Activated CD4-positive, alpha-beta memory T cell treated with anti-CD3 and anti-CD28 coated beads for 36 hours (primary cell): ENCODE measurements around the gene FER. TPM values are rescaled to one million over a fixed set of nuclear protein-coding genes. Genes with fewer than 3 reads are reported as not detected.

ENCODE experiments used
- CTCF ChIA-PET: fragments of 350-600 bp; sonication (Branson Sonifier 250); formaldehyde crosslinking; loops from one replicate; lab custom pipeline; 2021; ENCODE audit warnings: antibody characterized with exemption, inconsistent platforms; lab: Charles Lee
- POLR2A ChIA-PET: fragments of 350-600 bp; sonication (Branson Sonifier 250); formaldehyde crosslinking; loops from one replicate; lab custom pipeline; 2021; ENCODE audit warnings: antibody characterized with exemption; lab: Charles Lee
- DNase-seq: peaks from one replicate; pipeline ENCODE4 v3.0.0-alpha.2; 2020
- H3K27ac Mint-ChIP-seq: one replicate; pipeline ENCODE4 v1.8.0; 2021; ENCODE audit warnings: mixed read lengths
- H3K27me3 Mint-ChIP-seq: one replicate; pipeline ENCODE4 v1.8.0; 2021; ENCODE audit warnings: mixed read lengths
- H3K36me3 Mint-ChIP-seq: one replicate; pipeline ENCODE4 v1.8.0; 2021; ENCODE audit warnings: mixed read lengths
- H3K4me1 Mint-ChIP-seq: one replicate; pipeline ENCODE4 v1.8.0; 2021; ENCODE audit warnings: low read depth, mixed read lengths
- H3K4me3 Mint-ChIP-seq: one replicate; pipeline ENCODE4 v1.8.0; 2021; ENCODE audit warnings: mild to moderate bottlenecking, mixed read lengths
- H3K9me3 Mint-ChIP-seq: one replicate; pipeline ENCODE4 v1.8.0; 2021; ENCODE audit warnings: mixed read lengths
- intact Hi-C: fragments of 100-400 bp; cut with micrococcal nuclease; formaldehyde crosslinking; loops from one replicate; pipeline ENCODE4 v1.15.1; 2023
- total RNA-seq, 2 experiments: library from RNA; stranded (reverse); gene quantifications; one replicate each; pipeline ENCODE4 v1.2.3, GENCODE V29; 2021

FER gene
- total RNA-seq, 2 experiments from 2014 or later = 9.1 to 9.5 TPM

GRCh38 chr5:109191153-109191558 lies 443.5 kb downstream of the FER start:
- CTCF ChIA-PET = no interaction called here
- peaks cover 3% of the 10 kb centered on the region for H3K4me1 Mint-ChIP-seq
- no peak overlapping the region for H3K27ac Mint-ChIP-seq
- peak; percentile 10 for DNase-seq
- H3K27me3 Mint-ChIP-seq = no peaks in the 10 kb centered on the region
- no peak overlapping the region for H3K4me3 Mint-ChIP-seq
- peaks cover 2% of the 10 kb centered on the region for H3K36me3 Mint-ChIP-seq
- POLR2A ChIA-PET = no interaction called here
- intact Hi-C loops = no loop called here
- no peaks in the 10 kb centered on the region for H3K9me3 Mint-ChIP-seq

DNA sequence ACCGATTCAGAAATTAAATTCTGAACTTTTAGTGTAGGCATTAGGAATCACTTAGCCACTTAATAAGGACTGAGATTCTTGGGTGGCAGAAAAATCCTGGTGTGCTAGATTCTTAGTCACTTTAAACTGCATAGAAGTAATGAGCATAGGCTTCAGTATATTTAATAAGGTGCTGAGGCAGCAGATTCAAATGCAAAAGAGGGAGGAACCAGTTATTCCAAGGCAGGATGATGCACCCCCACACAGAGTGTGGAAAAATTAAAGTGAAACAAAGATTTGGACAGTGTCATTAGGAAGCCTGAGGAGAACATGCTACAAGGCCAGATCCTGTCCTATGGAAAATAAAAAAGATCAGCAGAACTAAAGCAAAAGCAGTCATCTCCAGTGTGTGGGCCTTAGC lies 444.3 kb downstream of the FER start:
- H3K9me3 Mint-ChIP-seq = no peaks in the 10 kb centered on the region
- peaks cover 3% of the 10 kb centered on the region for H3K4me1 Mint-ChIP-seq
- ChIA-PET CTCF (no interaction called here), POLR2A (no interaction called here)
- DNase-seq = no peak
- intact Hi-C loops = no loop called here
- H3K4me3 Mint-ChIP-seq = no peak overlapping the region
- no peak overlapping the region for H3K27ac Mint-ChIP-seq
- peaks cover 2% of the 10 kb centered on the region for H3K36me3 Mint-ChIP-seq
- H3K27me3 Mint-ChIP-seq = no peaks in the 10 kb centered on the region

- peaks cover 3% of the 10 kb centered on the region for H3K4me1 Mint-ChIP-seq
- intact Hi-C loops = no loop called here
- H3K27ac Mint-ChIP-seq = no peak overlapping the region
- ChIA-PET CTCF (no interaction called here), POLR2A (no interaction called here)
- no peak for DNase-seq
- no peak overlapping the region for H3K4me3 Mint-ChIP-seq
- H3K9me3 Mint-ChIP-seq = no peaks in the 10 kb centered on the region
- H3K27me3 Mint-ChIP-seq = no peaks in the 10 kb centered on the region
- peaks cover 2% of the 10 kb centered on the region for H3K36me3 Mint-ChIP-seq
These were observed 445.0 kb downstream of the FER start for GRCh38 chr5:109192555-109193281.

- Mint-ChIP-seq H3K4me3 (no peak overlapping the region), H3K27ac (no peak overlapping the region), H3K27me3 (no peaks in the 10 kb centered on the region), H3K9me3 (no peaks in the 10 kb centered on the region), H3K36me3 (no peaks in the 10 kb centered on the region), H3K4me1 (peaks cover 3% of the 10 kb centered on the region)
- no peak for DNase-seq
- intact Hi-C loops = no loop called here
- POLR2A ChIA-PET = no interaction called here
- CTCF ChIA-PET = no interaction called here
These were observed 448.0 kb downstream of the FER start for GRCh38 chr5:109195667-109196066.

DNA sequence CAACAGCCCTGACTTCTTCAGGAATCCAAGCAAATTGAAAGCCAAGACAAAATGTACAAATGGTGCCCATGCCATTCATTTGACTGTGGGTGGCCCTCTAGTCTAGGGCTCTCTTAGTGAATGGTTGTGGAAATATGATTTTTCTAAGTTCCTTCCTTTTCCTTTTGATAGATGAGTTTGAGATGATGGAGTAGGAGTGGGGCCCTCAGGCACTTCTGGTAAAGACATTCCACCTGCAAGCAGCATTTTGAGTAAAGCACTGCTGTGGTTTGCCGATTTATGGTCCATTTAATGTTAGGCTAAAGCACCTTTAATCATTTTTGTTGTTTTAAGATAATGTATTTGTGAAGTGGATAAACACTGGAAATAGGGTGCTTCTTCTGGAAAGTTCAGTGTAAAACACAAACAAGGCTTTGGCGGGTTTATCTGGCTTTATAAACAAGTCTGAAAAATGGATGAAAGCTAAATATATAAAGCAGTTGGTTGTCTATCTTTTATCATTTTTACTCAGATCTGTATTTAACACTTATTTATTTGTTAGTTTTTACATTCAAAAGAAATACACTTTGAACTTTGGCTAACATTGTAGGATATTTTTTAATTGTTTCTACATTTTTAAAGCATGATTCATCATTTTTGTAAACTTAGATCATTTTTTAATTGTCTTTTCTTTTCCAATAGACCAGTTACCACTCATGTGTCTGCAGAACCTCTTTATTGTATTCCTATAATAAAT lies 448.6 kb downstream of the FER start:
- intact Hi-C loops = no loop called here
- peaks cover 1% of the 10 kb centered on the region for H3K4me1 Mint-ChIP-seq
- no peak for DNase-seq
- no peaks in the 10 kb centered on the region for H3K9me3 Mint-ChIP-seq
- no peaks in the 10 kb centered on the region for H3K36me3 Mint-ChIP-seq
- H3K27me3 Mint-ChIP-seq = no peaks in the 10 kb centered on the region
- no peak overlapping the region for H3K27ac Mint-ChIP-seq
- CTCF ChIA-PET = no interaction called here
- no peak overlapping the region for H3K4me3 Mint-ChIP-seq
- POLR2A ChIA-PET = no interaction called here

GRCh38 chr5:109196823-109197160 lies 449.1 kb downstream of the FER start:
- no peak for DNase-seq
- no peaks in the 10 kb centered on the region for H3K4me1 Mint-ChIP-seq
- no peaks in the 10 kb centered on the region for H3K36me3 Mint-ChIP-seq
- intact Hi-C loops = no loop called here
- H3K9me3 Mint-ChIP-seq = no peaks in the 10 kb centered on the region
- CTCF ChIA-PET = no interaction called here
- no peak overlapping the region for H3K4me3 Mint-ChIP-seq
- POLR2A ChIA-PET = no interaction called here
- no peak overlapping the region for H3K27ac Mint-ChIP-seq
- H3K27me3 Mint-ChIP-seq = no peaks in the 10 kb centered on the region

- Mint-ChIP-seq H3K36me3 (no peaks in the 10 kb centered on the region), H3K9me3 (peaks cover under 1% of the 10 kb centered on the region), H3K27ac (no peak overlapping the region), H3K4me1 (no peaks in the 10 kb centered on the region), H3K27me3 (no peaks in the 10 kb centered on the region), H3K4me3 (no peak overlapping the region)
- ChIA-PET CTCF (no interaction called here), POLR2A (no interaction called here)
- intact Hi-C loops = no loop called here
- no peak for DNase-seq
These were observed 451.6 kb downstream of the FER start for GRCh38 chr5:109199289-109199688.

GRCh38 chr5:109199799-109200620 lies 452.3 kb downstream of the FER start:
- Mint-ChIP-seq H3K27ac (no peak overlapping the region), H3K36me3 (no peaks in the 10 kb centered on the region), H3K27me3 (no peaks in the 10 kb centered on the region), H3K9me3 (peaks cover 7% of the 10 kb centered on the region), H3K4me1 (no peaks in the 10 kb centered on the region), H3K4me3 (no peak overlapping the region)
- CTCF ChIA-PET = no interaction called here
- POLR2A ChIA-PET = no interaction called here
- DNase-seq = no peak
- intact Hi-C loops = no loop called here

- H3K27ac Mint-ChIP-seq = no peak overlapping the region
- intact Hi-C loops = no loop called here
- POLR2A ChIA-PET = no interaction called here
- no peak overlapping the region for H3K4me3 Mint-ChIP-seq
- H3K36me3 Mint-ChIP-seq = no peaks in the 10 kb centered on the region
- H3K4me1 Mint-ChIP-seq = no peaks in the 10 kb centered on the region
- CTCF ChIA-PET = no interaction called here
- peaks cover 16% of the 10 kb centered on the region for H3K9me3 Mint-ChIP-seq
- peaks cover 9% of the 10 kb centered on the region for H3K27me3 Mint-ChIP-seq
- no peak for DNase-seq
These were observed 467.3 kb downstream of the FER start for GRCh38 chr5:109215040-109215439.

DNA sequence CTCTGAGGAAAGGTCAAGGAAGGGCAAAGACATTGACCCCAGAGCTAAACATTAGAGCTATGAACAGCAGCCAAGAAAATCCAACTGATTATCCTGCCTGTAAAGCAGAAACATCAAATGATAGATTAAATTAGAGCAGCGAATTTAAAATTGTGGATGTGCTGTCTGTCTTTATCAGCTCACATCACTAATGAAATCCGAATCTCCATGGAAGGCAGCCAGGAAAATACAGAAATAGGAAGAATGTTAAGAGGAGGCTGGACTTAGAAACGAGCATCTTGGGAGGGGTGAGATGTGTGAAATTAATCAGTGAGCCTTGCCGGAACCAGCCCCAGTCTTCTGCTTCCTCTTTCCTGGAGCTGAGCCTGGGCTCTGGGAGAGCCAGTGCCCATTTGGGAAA lies 471.1 kb downstream of the FER start:
- no peak for DNase-seq
- Mint-ChIP-seq H3K27ac (no peak overlapping the region), H3K4me1 (no peaks in the 10 kb centered on the region), H3K4me3 (no peak overlapping the region), H3K36me3 (no peaks in the 10 kb centered on the region), H3K9me3 (peaks cover 2% of the 10 kb centered on the region), H3K27me3 (peaks cover 9% of the 10 kb centered on the region)
- POLR2A ChIA-PET = no interaction called here
- intact Hi-C loops = no loop called here
- CTCF ChIA-PET = no interaction called here

DNA sequence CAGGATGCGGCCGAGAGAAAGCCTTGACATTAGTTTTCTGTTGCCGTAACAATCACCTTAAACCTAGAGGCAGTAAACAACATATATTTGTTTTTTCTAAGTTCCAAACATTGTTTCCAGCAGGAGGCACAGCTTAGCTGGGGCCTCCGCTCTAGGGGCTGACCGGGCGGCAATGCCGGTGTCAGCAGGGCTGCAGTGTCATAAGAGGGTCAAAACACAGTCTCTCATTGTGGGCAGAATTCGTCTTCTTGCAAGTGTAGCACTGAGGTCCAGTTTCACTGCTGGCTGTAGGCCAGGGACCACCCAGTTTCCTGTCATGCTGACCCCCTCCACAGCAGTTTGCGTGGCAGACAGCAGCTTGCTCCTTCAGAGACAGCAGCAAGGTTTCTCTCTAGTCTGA lies 475.8 kb downstream of the FER start:
- ChIA-PET CTCF (no interaction called here), POLR2A (no interaction called here)
- Mint-ChIP-seq H3K4me1 (no peaks in the 10 kb centered on the region), H3K27me3 (peaks cover 5% of the 10 kb centered on the region), H3K36me3 (no peaks in the 10 kb centered on the region), H3K9me3 (no peaks in the 10 kb centered on the region), H3K4me3 (no peak overlapping the region), H3K27ac (no peak overlapping the region)
- intact Hi-C loops = no loop called here
- no peak for DNase-seq

- DNase-seq = no peak
- Mint-ChIP-seq H3K36me3 (no peaks in the 10 kb centered on the region), H3K9me3 (no peaks in the 10 kb centered on the region), H3K4me3 (no peak overlapping the region), H3K27me3 (no peaks in the 10 kb centered on the region), H3K4me1 (no peaks in the 10 kb centered on the region), H3K27ac (no peak overlapping the region)
- intact Hi-C loops = no loop called here
- ChIA-PET POLR2A (no interaction called here), CTCF (no interaction called here)
These were observed 476.7 kb downstream of the FER start for GRCh38 chr5:109224276-109224882.
